Neural cell (in vitro differentiated cells): ENCODE results near the gene COL5A1.

ENCODE experiments used
- POLR2AphosphoS5 ChIP-seq: IDR thresholded peaks from 2 replicates; pipeline ENCODE4 v1.6.1; 2012
- RAD21 ChIP-seq: fragments of 450-650 bp; conservative IDR thresholded peaks from 2 replicates; pipeline ENCODE4 v1.6.1; 2014; ENCODE audit warnings: antibody characterized with exemption, mild to moderate bottlenecking, moderate library complexity
- SMC3 ChIP-seq: fragments of 450-650 bp; conservative IDR thresholded peaks from 2 replicates; pipeline ENCODE4 v1.6.1; 2014; ENCODE audit warnings: antibody characterized with exemption, mild to moderate bottlenecking, moderate library complexity; ENCODE audit not compliant: poor library complexity
- TAF1 ChIP-seq: IDR thresholded peaks from 2 replicates; pipeline ENCODE4 v1.6.1; 2012; ENCODE audit warnings: low read depth
- TF ChIP-seq, protein P1 (sequence below): fragments of 450-650 bp; IDR thresholded peaks from 2 replicates; pipeline ENCODE4 v1.5.1; 2014; ENCODE audit warnings: antibody characterized with exemption, mild to moderate bottlenecking, moderate library complexity; ENCODE audit not compliant: poor library complexity, severe bottlenecking
- TF ChIP-seq, protein P2 (sequence below): IDR thresholded peaks from 2 replicates; pipeline ENCODE4 v1.6.1; 2012; ENCODE audit warnings: borderline replicate concordance

DNA sequence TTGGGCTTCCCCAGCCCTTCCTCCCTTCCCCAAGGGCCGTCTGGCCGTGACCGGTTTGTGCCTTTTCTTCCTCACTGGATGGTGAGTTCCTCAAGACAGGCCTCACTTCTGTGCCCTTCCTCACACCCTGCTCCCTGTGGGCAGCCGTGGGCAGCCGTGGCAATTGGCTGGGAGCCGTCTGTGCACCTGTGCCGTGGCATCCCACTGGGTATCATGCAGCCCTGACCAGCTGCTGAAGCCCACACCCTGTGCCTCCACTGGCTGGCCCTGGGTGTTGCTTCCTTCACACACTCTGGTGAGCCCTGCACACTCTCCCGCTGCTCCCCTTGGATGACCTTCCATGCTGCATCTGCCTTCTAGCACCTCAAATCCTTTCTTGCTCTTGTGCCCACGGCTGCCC is 100.2 kb downstream of the COL5A1 start:
- TF ChIP-seq, protein P1, sequence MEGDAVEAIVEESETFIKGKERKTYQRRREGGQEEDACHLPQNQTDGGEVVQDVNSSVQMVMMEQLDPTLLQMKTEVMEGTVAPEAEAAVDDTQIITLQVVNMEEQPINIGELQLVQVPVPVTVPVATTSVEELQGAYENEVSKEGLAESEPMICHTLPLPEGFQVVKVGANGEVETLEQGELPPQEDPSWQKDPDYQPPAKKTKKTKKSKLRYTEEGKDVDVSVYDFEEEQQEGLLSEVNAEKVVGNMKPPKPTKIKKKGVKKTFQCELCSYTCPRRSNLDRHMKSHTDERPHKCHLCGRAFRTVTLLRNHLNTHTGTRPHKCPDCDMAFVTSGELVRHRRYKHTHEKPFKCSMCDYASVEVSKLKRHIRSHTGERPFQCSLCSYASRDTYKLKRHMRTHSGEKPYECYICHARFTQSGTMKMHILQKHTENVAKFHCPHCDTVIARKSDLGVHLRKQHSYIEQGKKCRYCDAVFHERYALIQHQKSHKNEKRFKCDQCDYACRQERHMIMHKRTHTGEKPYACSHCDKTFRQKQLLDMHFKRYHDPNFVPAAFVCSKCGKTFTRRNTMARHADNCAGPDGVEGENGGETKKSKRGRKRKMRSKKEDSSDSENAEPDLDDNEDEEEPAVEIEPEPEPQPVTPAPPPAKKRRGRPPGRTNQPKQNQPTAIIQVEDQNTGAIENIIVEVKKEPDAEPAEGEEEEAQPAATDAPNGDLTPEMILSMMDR, result no peak
- TF ChIP-seq POLR2AphosphoS5 (no peak), TAF1 (no peak), RAD21 (no peak), SMC3 (no peak)
- TF ChIP-seq, protein P2, sequence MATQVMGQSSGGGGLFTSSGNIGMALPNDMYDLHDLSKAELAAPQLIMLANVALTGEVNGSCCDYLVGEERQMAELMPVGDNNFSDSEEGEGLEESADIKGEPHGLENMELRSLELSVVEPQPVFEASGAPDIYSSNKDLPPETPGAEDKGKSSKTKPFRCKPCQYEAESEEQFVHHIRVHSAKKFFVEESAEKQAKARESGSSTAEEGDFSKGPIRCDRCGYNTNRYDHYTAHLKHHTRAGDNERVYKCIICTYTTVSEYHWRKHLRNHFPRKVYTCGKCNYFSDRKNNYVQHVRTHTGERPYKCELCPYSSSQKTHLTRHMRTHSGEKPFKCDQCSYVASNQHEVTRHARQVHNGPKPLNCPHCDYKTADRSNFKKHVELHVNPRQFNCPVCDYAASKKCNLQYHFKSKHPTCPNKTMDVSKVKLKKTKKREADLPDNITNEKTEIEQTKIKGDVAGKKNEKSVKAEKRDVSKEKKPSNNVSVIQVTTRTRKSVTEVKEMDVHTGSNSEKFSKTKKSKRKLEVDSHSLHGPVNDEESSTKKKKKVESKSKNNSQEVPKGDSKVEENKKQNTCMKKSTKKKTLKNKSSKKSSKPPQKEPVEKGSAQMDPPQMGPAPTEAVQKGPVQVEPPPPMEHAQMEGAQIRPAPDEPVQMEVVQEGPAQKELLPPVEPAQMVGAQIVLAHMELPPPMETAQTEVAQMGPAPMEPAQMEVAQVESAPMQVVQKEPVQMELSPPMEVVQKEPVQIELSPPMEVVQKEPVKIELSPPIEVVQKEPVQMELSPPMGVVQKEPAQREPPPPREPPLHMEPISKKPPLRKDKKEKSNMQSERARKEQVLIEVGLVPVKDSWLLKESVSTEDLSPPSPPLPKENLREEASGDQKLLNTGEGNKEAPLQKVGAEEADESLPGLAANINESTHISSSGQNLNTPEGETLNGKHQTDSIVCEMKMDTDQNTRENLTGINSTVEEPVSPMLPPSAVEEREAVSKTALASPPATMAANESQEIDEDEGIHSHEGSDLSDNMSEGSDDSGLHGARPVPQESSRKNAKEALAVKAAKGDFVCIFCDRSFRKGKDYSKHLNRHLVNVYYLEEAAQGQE, result no peak
